Muscle of leg (tissue), 11 donors: Measurements from ENCODE around the gene PCDHB1. TPM values are rescaled to one million over a fixed set of nuclear protein-coding genes. Genes with fewer than 3 reads are reported as not detected.

Experiments
- DNase-seq: peaks from one replicate; pipeline ENCODE4 v3.0.0; 2013
- H3K27ac ChIP-seq: one replicate; pipeline ENCODE4 v1.5.1; 2013; ENCODE audit warnings: mild to moderate bottlenecking, low read length, control low read depth
- H3K27me3 ChIP-seq: one replicate; pipeline ENCODE4 v1.6.1; 2013; ENCODE audit warnings: low read length; ENCODE audit not compliant: control insufficient read depth, insufficient read depth
- H3K36me3 ChIP-seq: one replicate; pipeline ENCODE4 v1.6.1; 2013; ENCODE audit warnings: low read length; ENCODE audit not compliant: control insufficient read depth, insufficient read depth
- H3K4me1 ChIP-seq: one replicate; pipeline ENCODE4 v1.6.1; 2013; ENCODE audit warnings: low read length; ENCODE audit not compliant: control insufficient read depth, insufficient read depth
- H3K4me3 ChIP-seq: one replicate; pipeline ENCODE4 v1.5.1; 2013; ENCODE audit warnings: low read length, control low read depth
- H3K9me3 ChIP-seq: replicated peaks from 2 replicates; pipeline ENCODE4 v1.6.1; 2013; ENCODE audit warnings: low read depth, low read length; ENCODE audit not compliant: control insufficient read depth
- WGBS: methylation state at CpG from one replicate; pipeline ENCODE4 v1.1.5; 2013; ENCODE audit warnings: missing lambda C conversion rate; ENCODE audit not compliant: insufficient coverage; 5-methylcytosine and 5-hydroxymethylcytosine counted together
- polyA plus RNA-seq, 8 donors: library from polyadenylated mRNA; unstranded; fragments of 120-200 nt; gene quantifications; one replicate each; pipeline versions ENCODE4 v1.2.1 to v1.2.3, GENCODE V29; 2013; ENCODE audit warnings: inconsistent platforms in 1 of 8, low replicate concordance in 1 of 8; ENCODE audit not compliant: insufficient read length in 8 of 8, insufficient read depth in 1 of 8
- total RNA-seq: library from RNA; stranded (reverse); fragments of 120-200 nt; gene quantifications from one replicate; pipeline ENCODE4 v1.2.4, GENCODE V29; 2013

PCDHB1 gene
- total and polyA plus RNA-seq, 9 donors, result 0.05 to 0.27 (median 0.11) TPM

DNA sequence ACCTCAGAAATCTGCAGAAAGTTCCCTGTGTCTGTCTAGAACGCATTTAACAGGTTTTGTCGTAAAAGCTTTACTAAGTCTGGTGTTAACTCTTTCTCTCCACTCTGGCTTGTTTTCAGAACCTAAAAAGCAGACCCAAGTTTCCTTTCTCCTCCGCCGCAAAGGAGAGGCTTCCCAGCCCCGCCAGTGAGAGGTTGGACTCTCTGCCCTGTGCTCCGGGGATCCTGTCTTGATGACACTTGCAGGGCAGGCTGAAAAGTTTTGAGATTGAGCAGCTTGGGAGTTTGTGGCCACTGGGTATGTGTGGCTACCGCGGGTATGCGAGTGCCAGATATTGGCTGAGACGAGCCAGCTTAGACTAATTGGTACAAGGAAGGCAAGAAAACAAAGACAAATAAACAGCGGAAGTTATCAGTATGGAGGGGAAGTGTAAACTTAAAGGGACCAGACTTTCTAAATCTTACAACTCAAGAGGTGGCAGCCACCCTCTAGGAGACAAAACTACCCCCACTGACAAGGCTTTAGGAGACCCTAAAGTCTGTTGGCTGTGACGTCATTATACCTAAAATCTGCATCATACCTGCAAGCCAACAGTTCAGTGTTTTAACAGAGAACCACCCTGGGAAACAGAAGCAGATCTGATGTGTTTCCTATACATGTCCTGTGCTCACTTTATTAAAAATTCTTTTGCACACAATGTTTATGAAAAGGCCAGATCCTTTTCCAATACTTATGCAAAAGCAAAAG is 41.0 kb upstream of the PCDHB1 start:
- Histone ChIP-seq H3K9me3 (no peaks in the 10 kb centered on the region), H3K4me3 (no peak overlapping the region), H3K36me3 (no peaks in the 10 kb centered on the region), H3K27ac (no peak overlapping the region), H3K27me3 (no peaks in the 10 kb centered on the region), H3K4me1 (no peaks in the 10 kb centered on the region)
- 34% methylated on average over 7 of the region's 12 CpGs for WGBS
- no peak for DNase-seq

DNA sequence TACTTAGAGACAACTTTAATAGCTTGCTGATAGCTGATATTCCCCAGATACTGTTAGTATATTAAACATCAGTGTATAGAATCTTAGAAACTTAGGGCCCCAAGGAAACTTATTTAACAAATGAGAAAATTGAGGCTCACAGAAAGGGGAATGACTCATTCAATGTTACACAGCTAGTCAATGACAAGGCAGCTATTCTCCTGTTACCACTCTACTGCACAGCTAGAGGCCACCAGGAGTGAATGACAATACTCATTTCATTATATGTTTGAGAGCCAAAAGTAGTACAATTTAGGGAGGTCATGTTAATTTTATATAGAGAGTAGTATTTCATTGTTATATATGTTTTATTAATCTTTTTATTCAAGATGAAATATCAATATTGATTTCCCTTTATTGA is 33.2 kb upstream of the PCDHB1 start:
- Histone ChIP-seq H3K27ac (no peak overlapping the region), H3K36me3 (no peaks in the 10 kb centered on the region), H3K9me3 (no peaks in the 10 kb centered on the region), H3K27me3 (no peaks in the 10 kb centered on the region), H3K4me3 (no peak overlapping the region), H3K4me1 (no peaks in the 10 kb centered on the region)
- no peak for DNase-seq

DNA sequence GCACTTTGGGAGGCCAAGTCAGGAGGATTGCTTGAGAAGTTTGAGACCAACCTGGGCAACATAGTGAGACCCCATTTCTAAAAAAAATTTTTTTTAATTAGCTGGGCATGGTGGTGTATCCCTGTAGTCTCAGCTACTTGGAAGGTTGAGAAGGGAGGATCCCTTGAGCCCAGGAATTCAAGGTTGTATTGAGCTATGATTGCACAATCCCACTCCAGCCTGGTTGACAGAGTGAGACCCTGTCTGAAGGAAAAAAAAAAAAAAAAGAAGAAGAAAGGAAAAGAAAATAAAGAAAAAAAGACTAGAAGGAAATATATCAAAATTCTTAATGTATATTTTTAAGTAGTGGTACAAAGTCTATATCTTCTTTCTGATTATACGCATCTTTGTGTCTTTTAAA is 28.8 kb upstream of the PCDHB1 start:
- Histone ChIP-seq H3K4me1 (no peaks in the 10 kb centered on the region), H3K4me3 (no peak overlapping the region), H3K9me3 (no peaks in the 10 kb centered on the region), H3K27me3 (no peaks in the 10 kb centered on the region), H3K27ac (no peak overlapping the region), H3K36me3 (no peaks in the 10 kb centered on the region)
- no CpG with 5 or more reads among the region's 1 CpG for WGBS
- DNase-seq, result no peak

DNA sequence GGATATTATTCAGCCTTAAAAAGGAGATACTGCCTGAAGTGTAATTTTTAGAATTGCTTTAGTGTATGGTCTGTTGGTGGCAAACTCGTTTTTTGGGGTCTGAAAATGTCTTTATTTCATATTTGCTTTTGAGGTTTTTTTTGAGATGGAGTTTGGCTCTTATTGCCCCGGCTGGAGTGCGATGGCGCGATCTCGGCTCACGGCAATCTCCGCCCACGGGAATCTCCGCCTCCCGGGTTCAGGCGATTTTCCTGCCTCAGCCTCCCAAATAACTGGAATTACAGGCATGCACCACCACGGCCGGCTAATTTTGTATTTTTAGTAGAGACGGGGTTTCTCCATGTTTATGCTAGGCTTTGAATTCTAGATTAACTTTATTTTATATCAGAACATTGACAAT is 20.2 kb upstream of the PCDHB1 start:
- Histone ChIP-seq H3K4me3 (no peak overlapping the region), H3K4me1 (no peaks in the 10 kb centered on the region), H3K36me3 (no peaks in the 10 kb centered on the region), H3K27me3 (no peaks in the 10 kb centered on the region), H3K9me3 (no peaks in the 10 kb centered on the region), H3K27ac (no peak overlapping the region)
- WGBS, result no CpG with 5 or more reads among the region's 15 CpGs
- DNase-seq, result no peak

DNA sequence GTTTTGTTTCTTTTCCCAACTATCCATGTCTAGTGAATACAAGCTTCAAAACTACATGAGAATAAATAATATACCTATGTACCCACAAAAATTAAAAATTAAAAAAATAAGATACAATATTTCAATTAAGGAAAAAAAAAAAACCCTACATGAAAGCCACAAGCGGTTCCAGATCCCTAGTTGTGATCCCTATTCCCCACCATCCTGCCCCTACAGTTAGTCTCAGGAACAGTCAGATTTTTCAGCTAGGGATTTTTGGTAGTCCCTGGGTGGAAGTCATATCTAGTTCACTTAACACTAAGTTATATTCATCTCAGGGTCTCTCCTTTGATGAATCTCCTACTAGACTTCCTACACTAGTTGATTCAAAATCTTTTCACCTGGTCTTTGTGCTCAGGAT is 18.5 kb upstream of the PCDHB1 start:
- Histone ChIP-seq H3K36me3 (no peaks in the 10 kb centered on the region), H3K27ac (no peak overlapping the region), H3K4me1 (no peaks in the 10 kb centered on the region), H3K27me3 (no peaks in the 10 kb centered on the region), H3K9me3 (no peaks in the 10 kb centered on the region), H3K4me3 (no peak overlapping the region)
- WGBS, result no CpG with 5 or more reads among the region's 1 CpG
- DNase-seq, result no peak

DNA sequence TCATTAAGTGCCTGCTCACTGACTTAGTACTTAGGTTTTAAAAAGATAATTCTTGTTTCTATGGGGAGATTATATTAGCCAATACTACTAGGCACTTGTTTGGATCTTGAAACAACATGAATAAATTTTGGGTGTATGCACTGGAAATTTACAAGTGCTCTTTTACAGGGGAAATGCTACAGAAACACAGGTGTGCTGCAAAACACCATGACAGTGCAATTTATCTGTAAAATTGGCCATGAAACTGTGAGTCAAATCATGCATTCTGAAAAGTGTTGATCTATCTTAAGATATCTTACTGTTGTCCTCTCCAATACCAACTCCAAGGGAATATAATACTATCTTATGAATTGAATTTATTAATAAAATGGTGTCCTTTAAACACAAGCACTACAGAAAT is 12.1 kb upstream of the PCDHB1 start:
- Histone ChIP-seq H3K4me1 (peaks cover 7% of the 10 kb centered on the region), H3K27ac (no peak overlapping the region), H3K27me3 (no peaks in the 10 kb centered on the region), H3K36me3 (no peaks in the 10 kb centered on the region), H3K9me3 (peaks cover 2% of the 10 kb centered on the region), H3K4me3 (no peak overlapping the region)
- no peak for DNase-seq

DNA sequence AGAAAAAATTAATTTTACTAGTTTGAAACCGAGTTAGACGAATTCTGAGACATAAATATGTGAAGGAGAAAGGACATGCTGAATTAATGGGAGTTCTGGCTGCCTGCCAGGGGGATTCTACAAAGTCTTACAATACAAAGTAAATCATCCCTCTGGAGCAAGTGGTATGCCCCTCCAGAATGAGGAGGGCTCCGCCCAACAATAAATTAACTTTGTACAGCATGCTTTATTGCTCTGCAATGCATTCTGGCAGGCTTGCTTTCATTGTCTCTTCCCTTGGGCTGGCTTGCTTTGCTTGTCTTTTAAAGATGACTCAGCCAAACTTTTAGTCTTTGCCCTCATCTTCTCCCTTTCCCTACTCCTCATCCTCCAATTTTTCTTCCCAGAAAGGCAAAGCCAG is 11.7 kb upstream of the PCDHB1 start:
- no peaks in the 10 kb centered on the region for H3K36me3 ChIP-seq
- H3K4me1 ChIP-seq, result peaks cover 7% of the 10 kb centered on the region
- no peaks in the 10 kb centered on the region for H3K27me3 ChIP-seq
- no peak overlapping the region for H3K27ac ChIP-seq
- peaks cover 2% of the 10 kb centered on the region for H3K9me3 ChIP-seq
- peak; percentile 9 for DNase-seq
- H3K4me3 ChIP-seq, result no peak overlapping the region
- 100% methylated on average over 1 of the region's 3 CpGs for WGBS

DNA sequence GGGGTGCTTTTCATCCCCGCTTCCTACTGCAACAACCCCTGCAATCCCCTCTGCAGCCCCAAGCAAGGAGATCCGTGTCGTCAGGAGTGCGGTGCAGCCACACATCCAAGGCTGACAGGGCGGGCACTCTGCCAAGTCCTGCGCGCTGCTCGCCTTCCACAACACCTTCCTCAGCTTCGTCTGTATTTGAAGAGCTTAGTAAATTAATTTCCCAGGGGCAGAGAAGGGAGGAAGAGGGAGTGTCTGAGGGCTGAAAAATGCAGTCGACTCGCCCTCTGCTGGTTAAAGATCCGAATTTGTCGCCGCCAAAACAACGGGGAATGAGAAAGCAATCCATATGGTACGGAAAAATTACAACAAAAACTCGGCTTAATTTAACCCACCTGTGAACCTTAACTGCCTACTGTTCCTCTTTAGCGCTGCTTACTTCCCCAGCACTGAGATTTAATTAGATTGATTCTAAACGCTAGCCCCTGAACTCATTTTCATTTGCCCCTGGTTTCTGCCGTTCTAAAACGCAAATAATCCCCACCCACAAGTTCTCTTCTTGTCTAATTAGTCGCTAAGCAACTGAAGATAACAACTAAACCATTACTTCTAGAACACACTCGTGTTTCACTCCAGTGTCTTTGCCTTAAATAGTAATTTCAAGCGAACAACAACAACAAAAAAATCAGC is 10.9 kb upstream of the PCDHB1 start:
- peaks cover 2% of the 10 kb centered on the region for H3K9me3 ChIP-seq
- no peak overlapping the region for H3K27ac ChIP-seq
- no peaks in the 10 kb centered on the region for H3K36me3 ChIP-seq
- DNase-seq, result peak; percentile 25
- peaks cover 7% of the 10 kb centered on the region for H3K4me1 ChIP-seq
- peak overlapping the region; percentile 5 for H3K4me3 ChIP-seq
- 6% methylated on average over 10 of the region's 24 CpGs for WGBS
- H3K27me3 ChIP-seq, result no peaks in the 10 kb centered on the region

DNA sequence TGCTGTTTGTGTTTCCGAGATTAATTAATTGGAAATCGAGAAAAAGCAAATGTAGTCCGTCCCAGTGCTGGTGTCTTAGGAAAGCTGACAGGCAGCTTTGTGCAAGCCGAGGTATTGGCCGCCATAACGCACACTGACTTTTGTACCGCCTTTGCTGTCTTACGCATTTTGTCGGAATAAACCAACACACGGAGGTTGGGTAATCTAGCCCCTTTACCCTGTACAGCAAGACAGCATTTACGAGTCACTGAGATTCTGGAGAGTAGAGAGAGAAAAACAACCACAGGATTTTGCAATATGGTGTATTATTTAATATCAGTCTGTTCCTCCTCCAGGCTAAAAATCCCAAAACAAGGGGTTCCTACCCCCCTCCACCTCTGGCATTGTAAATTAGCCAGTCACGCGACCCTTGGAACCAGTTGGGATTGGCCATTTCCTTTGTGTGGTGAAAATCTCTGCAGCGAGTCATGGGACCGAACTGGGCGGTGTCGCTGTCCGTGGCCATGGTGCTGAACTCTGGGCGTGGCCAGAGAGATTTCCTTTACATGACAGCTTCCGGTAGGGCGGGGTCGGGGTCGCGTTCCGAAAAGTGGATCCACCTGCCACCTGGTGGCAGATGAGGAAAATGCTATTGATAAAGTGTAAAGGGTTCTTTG is 10.3 kb upstream of the PCDHB1 start:
- no peak overlapping the region for H3K27ac ChIP-seq
- peaks cover 7% of the 10 kb centered on the region for H3K4me1 ChIP-seq
- DNase-seq, result peak; percentile 91
- H3K27me3 ChIP-seq, result no peaks in the 10 kb centered on the region
- 0% methylated on average over 18 of the region's 25 CpGs for WGBS
- H3K36me3 ChIP-seq, result no peaks in the 10 kb centered on the region
- H3K4me3 ChIP-seq, result peak overlapping the region; percentile 5
- peaks cover 2% of the 10 kb centered on the region for H3K9me3 ChIP-seq

DNA sequence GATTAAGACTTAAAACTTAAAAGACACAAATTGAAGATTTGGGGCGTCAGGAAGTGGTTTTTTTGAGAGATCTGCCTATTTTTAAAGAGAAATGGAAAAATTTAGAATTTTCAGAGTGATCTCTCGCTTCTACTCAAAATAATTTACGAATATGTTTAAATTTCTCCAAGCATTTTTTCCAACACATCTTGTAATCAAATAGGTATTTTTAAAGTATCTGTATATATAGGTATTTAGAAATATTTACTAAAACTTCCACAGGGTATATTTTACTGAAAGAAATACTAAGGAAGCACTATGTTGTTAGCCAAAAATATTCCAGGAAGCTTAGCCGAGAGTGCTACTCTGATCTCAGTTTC is 9.8 kb upstream of the PCDHB1 start:
- Histone ChIP-seq H3K27me3 (no peaks in the 10 kb centered on the region), H3K4me1 (peaks cover 7% of the 10 kb centered on the region), H3K27ac (no peak overlapping the region), H3K4me3 (no peak overlapping the region), H3K9me3 (peaks cover 2% of the 10 kb centered on the region), H3K36me3 (no peaks in the 10 kb centered on the region)
- DNase-seq, result no peak
- no CpG with 5 or more reads among the region's 4 CpGs for WGBS
